ENCODE data around the gene NRIP2.
A peak's percentile ranks its signal among the peaks of the same experiment; 100 is the strongest.
"Not testable (repeated sequence)": the region's sequence is repeated elsewhere in the genome, so short reads cannot be mapped to it uniquely, and the experiment has no call there.

The NRIP2 gene, protein sequence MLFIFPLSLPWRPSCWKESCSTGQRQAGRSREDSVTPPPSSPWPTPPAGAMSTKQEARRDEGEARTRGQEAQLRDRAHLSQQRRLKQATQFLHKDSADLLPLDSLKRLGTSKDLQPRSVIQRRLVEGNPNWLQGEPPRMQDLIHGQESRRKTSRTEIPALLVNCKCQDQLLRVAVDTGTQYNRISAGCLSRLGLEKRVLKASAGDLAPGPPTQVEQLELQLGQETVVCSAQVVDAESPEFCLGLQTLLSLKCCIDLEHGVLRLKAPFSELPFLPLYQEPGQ

GRCh38 chr12:2834581-2835491 lies at the start of gene NRIP2:
Gene NRIP2 (minus strand): TSS chr12:2835035. CDS start chr12:2834983, 52 bp downstream.
- no peak for DNase-seq (ENCODE audit: low read depth)

- DNase-seq (ENCODE audit: low read depth), result no peak
Observed at GRCh38 chr12:2879853-2880252, 45.0 kb upstream of the NRIP2 start.

- DNase-seq (ENCODE audit: low read depth), result no peak
Observed at GRCh38 chr12:2877953-2878732, 43.3 kb upstream of the NRIP2 start.

DNA sequence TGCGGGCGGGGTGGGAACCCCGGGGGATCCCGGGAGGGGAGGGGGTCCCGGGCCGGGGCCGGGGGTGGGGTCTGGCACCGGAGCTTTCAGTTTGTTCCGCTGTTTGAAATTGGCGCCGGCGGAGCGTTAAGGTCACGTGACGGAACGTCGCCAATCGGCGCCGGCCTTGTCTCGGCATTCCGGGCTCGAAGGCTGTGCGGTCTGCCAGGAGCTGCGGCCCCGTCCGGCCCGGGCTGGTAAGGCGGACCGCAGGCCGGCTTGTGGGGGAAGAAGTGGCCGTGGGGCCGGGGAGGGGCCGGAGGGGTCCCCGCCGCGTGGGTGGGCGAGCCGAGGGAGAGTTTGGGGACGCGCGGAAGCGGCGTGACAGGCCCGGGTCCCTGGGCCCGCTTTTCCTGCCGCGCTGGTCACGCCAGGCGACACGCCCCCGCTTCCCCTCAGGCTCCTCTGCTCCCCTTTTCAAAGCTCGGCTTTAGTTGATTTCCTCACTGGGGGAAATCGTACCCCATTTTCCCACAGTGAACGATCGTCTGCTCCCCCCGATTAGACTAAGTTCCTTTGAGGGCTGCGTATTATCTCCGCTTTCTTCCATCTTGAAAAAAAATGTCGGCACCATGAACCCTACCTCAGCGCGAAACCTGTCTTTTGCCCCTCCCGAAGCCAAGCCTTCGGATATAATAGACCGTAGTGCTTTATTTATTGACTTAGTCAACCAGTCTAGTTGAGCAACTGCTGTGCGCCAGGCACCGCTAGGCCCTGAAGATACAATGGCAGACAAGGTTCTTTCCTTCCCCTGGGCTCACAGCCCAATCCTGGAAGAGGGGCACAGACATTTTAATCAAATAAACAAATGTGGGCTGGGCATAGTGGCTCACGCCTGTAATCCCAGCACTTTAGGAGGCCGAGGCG lies 42.5 kb upstream of the NRIP2 start, which contains the start of the genes FOXM1 and RHNO1:
FOXM1 (minus strand) TSS at position 128 of the 906 bp plus-strand sequence. CDS start 2,696 bp downstream, outside the sequence.
RHNO1 (plus strand) TSS at position 177 of the 906 bp plus-strand sequence. CDS start 8,144 bp downstream, outside the sequence.
- peak; percentile 72 for DNase-seq (ENCODE audit: low read depth)

DNA sequence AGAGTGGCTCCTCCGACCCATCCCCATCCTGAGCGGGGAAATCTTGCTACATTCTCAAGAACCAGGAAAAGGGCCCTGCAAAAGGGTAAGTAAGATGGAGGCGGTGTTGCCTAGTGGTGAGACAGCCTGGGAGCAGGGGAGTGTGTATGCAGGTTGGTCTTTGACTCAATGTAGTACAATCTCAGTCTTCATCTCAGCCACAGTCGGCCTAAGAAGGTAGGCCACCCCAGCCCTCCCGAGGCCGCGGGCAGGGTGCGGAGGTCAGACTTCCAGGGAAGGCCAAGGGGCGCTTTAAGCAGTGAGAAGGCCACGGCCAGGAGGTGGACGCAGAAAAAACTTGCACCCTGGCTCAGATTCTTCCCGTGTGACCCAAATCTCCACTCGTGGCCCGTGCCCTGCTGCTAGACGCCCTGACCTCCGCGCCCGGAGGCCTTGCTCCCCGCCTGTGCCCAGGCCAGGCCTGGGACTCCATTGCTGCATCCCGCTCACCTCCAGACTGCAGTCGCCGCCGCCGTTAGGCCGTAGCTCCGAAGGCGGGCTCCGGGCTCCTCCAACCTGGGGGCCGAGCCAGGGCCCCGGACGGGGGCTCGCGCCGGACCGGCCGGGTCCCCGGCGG lies 41.7 kb upstream of the NRIP2 start:
- no peak for DNase-seq (ENCODE audit: low read depth)

GRCh38 chr12:2868986-2869632 lies 34.3 kb upstream of the NRIP2 start:
- not testable (repeated sequence) for DNase-seq (ENCODE audit: low read depth)

- no peak for DNase-seq (ENCODE audit: low read depth)
Observed at GRCh38 chr12:2864198-2864597, 29.4 kb upstream of the NRIP2 start.

- DNase-seq (ENCODE audit: low read depth), result not testable (repeated sequence)
Observed at GRCh38 chr12:2863402-2863801, 28.6 kb upstream of the NRIP2 start.

GRCh38 chr12:2862876-2863275 lies 28.0 kb upstream of the NRIP2 start:
- no peak for DNase-seq (ENCODE audit: low read depth)

- no peak for DNase-seq (ENCODE audit: low read depth)
Observed at GRCh38 chr12:2860170-2860569, 25.3 kb upstream of the NRIP2 start.

DNA sequence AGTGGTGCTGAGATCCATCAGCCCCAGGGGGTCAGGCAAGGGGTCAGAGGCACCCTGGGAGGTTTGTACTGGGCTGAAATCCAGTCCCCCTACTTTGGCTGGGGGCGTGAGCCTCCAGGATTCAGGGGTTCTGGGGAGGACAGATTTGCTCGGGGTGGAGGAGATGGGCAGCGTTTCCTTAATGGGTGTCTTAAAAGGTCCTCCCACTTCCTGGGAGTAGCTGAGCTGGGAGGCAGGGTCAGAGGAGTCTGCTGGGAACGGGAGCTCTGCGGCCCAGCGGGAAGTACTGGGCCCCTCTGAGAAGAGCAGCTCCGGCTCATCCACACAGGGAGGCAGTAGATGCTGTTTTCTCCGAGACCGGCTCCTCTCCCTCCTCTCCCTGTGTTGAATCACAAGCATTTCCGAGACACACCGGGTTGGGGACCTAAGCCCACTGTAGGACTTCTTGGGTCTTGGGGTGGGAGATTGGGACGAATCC lies 24.1 kb upstream of the NRIP2 start:
- no peak for DNase-seq (ENCODE audit: low read depth)

DNA sequence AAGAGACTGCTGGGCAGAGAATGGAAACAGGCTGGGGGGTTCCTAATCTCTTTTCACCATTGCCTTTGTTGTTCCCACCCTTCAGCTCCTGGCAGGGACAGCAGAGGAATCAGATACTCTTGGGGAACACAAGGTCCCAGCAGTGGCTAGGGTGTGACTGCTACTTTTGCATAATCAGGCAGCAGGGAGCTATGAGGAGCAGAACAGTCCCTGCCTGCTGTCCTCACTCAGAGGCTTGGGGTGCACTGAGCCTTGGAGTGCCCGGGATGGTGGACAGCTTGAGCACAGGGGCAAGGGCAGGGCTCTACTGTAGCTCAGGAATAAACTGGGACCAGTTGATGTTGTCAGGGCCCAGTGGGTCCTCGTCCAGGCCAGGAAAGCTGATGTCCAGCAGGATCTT lies 23.5 kb upstream of the NRIP2 start:
- no peak for DNase-seq (ENCODE audit: low read depth)

- DNase-seq (ENCODE audit: low read depth), result no peak
Observed at GRCh38 chr12:2857576-2857975, 22.7 kb upstream of the NRIP2 start.

DNA sequence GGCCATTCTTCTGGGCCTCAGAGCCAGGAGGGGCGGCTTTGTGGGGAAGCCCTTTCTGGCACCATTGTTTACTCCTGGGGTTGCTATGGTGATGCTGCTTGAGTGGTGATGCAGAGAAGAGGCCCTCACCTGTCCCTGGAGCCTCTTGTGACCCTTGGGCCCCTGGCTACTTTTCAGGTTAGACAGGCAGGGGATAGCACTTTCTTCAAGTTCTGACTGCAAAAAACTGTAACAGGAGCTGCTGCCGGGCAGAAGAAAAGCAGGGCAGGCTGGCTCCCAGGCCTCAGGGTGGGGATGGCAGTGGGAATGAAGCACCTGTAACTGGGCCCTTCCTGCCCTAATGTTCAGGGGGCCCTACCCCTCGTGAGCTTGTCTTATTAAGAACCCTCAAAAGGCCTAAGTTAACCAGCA lies 22.2 kb upstream of the NRIP2 start, which contains the start of gene TEX52:
TEX52 (minus strand) TSS at position 19 of the 411 bp plus-strand sequence; CDS start at position 6, 13 bp downstream.
- DNase-seq (ENCODE audit: low read depth), result no peak

GRCh38 chr12:2856051-2856450 lies 21.2 kb upstream of the NRIP2 start:
- DNase-seq (ENCODE audit: low read depth), result no peak

DNA sequence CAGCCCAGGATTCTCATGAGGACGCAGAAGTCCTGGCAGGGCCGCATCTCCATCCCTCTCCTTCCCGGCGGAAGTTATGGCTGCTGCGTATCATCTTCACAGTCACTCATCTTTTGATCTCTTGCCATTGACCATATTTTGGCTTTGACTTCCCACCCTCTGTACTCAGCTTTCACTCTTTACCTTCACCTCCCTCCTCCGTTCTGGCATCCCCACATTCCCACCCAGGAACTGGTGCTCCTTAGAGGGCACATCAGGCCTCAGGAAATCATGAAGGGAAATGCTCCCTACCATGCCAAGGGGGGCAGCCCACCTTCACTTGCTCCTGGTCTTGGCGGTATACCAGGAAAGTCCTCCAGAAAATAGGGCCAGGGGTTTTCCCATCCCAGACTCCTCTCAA lies 20.7 kb upstream of the NRIP2 start:
- no peak for DNase-seq (ENCODE audit: low read depth)

- no peak for DNase-seq (ENCODE audit: low read depth)
Observed at GRCh38 chr12:2854669-2855453, 20.0 kb upstream of the NRIP2 start.

DNA sequence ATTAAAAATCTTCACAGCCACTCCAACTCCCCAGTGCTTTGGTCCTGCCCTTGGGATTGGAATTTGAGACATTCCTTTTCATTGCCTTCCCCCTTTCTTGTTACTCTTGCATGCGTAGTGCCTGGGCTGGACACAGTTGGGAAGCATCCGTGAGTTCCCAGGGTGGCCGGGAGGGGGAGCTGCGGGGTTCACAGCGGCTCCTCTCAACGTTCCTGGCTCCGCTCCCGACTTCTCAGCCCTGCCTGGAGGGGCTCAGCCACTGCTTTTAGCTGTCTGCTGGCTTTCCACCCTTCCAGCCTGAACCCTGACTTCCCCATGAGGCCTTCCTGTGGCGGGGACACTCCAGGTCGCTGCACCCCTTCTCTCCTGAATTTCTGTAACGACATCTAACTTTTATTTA lies 18.8 kb upstream of the NRIP2 start:
- DNase-seq (ENCODE audit: low read depth), result peak; percentile 21

- DNase-seq (ENCODE audit: low read depth), result no peak
Observed at GRCh38 chr12:2851931-2852330, 17.1 kb upstream of the NRIP2 start.

All from stimulated activated CD8-positive, alpha-beta memory T cell treated with anti-CD3 and anti-CD28 coated beads, Interleukin-7, amount 100 ng/mL, for 24 hours (primary cell).